IPS-20b (cell line): ENCODE results near the gene USE1.

ENCODE experiments used
- H3K27ac ChIP-seq: one replicate; pipeline ENCODE4 v1.5.1; 2013; ENCODE audit warnings: low read length
- H3K27me3 ChIP-seq: 2 replicates; pipeline ENCODE4 v1.6.1; 2013; ENCODE audit warnings: mild to moderate bottlenecking, low read length, inconsistent platforms; ENCODE audit not compliant: insufficient read depth
- H3K36me3 ChIP-seq: 2 replicates; pipeline ENCODE4 v1.6.1; 2013; ENCODE audit warnings: low read depth, mild to moderate bottlenecking, inconsistent platforms, low read length, moderate library complexity; ENCODE audit not compliant: insufficient read depth
- H3K4me1 ChIP-seq: 2 replicates; pipeline ENCODE4 v1.6.1; 2013; ENCODE audit warnings: mild to moderate bottlenecking, control low read depth, inconsistent platforms, low read length, moderate library complexity; ENCODE audit not compliant: insufficient read depth
- H3K4me3 ChIP-seq: 2 replicates; pipeline ENCODE4 v1.5.1; 2013; ENCODE audit warnings: mild to moderate bottlenecking, low read length, inconsistent platforms
- H3K9ac ChIP-seq: 2 replicates; pipeline ENCODE4 v1.6.1; 2013; ENCODE audit warnings: low read depth, mild to moderate bottlenecking, inconsistent platforms, low read length, moderate library complexity
- H3K9me3 ChIP-seq: 2 replicates; pipeline ENCODE4 v1.6.1; 2013; ENCODE audit warnings: mild to moderate bottlenecking, low read depth, low read length, inconsistent platforms; ENCODE audit not compliant: insufficient read depth

Gene USE1

GRCh38 chr19:17249887-17250548, 34.9 kb downstream of the USE1 start:
- H3K4me3 ChIP-seq: no peak overlapping the region
- H3K9ac ChIP-seq: no peak overlapping the region
- H3K27me3 ChIP-seq: no peaks in the 10 kb centered on the region
- H3K4me1 ChIP-seq: peaks cover 20% of the 10 kb centered on the region; the same call in 1 of the 2 replicates
- no peaks in the 10 kb centered on the region for H3K9me3 ChIP-seq
- H3K36me3 ChIP-seq: 0 out of 2 replicates have a peak, but pooled peaks cover 4% of the 10 kb centered on the region
- H3K27ac ChIP-seq: no peak overlapping the region

DNA sequence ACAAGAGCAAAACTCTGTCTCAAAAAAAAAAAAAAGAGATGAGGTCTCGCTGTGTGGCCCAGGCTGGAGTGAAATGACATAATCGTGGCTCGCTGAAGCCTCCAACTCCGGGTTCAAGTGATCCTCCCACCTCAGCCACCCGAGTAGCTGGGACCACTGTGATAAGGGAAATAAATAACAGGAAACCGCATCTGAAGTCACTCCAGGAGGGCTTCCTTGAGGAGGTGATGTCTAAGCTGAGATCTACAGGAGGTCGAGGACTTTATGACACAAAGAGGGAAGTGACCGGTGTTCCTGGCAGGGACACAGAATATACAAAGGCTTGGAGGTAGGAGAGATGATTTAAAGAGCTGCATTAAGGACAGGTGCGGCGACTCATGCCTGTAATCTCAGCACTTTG, 39.5 kb downstream of the USE1 start:
- Histone ChIP-seq H3K4me3 (no peak overlapping the region), H3K9ac (no peak overlapping the region), H3K36me3 (peaks cover 10% of the 10 kb centered on the region; the same call in 1 of the 2 replicates), H3K27me3 (no peaks in the 10 kb centered on the region), H3K27ac (no peak overlapping the region), H3K9me3 (no peaks in the 10 kb centered on the region), H3K4me1 (no peaks in the 10 kb centered on the region)

DNA sequence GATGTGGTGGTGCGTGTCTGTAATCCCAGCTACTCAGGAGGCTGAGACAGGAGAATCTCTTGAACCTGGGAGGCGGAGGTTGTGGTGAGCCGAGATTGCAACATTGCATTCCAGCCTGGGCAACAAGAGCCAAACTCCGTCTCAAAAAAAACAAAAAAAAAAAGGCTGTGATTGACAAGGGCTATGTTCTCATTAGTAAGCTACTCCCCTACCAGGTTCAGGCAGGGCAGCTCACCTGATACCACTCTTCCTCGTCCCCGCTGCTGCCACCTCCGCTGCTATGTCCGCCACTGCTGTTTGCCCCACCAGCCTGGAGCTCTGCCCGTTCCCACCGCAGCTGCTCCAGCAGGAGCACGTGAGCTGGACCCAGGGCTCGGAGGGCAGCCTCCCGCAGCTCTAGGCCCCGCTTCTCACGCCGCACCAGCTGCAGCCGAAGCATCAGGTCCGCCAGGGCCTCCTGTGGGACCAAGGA, 40.0 kb downstream of the USE1 start:
- peaks cover 10% of the 10 kb centered on the region; the same call in 1 of the 2 replicates for H3K36me3 ChIP-seq
- H3K27me3 ChIP-seq: no peaks in the 10 kb centered on the region
- no peak overlapping the region for H3K27ac ChIP-seq
- no peaks in the 10 kb centered on the region for H3K4me1 ChIP-seq
- H3K4me3 ChIP-seq: no peak overlapping the region
- H3K9ac ChIP-seq: no peak overlapping the region
- no peaks in the 10 kb centered on the region for H3K9me3 ChIP-seq

- Histone ChIP-seq H3K9ac (no peak overlapping the region), H3K9me3 (no peaks in the 10 kb centered on the region)
These were observed 41.0 kb downstream of the USE1 start for GRCh38 chr19:17256130-17256529.

GRCh38 chr19:17259118-17259780, 44.1 kb downstream of the USE1 start:
- H3K9me3 ChIP-seq: no peaks in the 10 kb centered on the region
- no peak overlapping the region for H3K27ac ChIP-seq
- H3K4me3 ChIP-seq: no peak overlapping the region
- peaks cover 2% of the 10 kb centered on the region; the same call in 1 of the 2 replicates for H3K4me1 ChIP-seq
- H3K9ac ChIP-seq: no peak overlapping the region
- H3K36me3 ChIP-seq: peaks cover 10% of the 10 kb centered on the region; the same call in 1 of the 2 replicates
- H3K27me3 ChIP-seq: no peaks in the 10 kb centered on the region

More at GRCh38 chr19:17256130-17256529, 41.0 kb downstream of the USE1 start:
- Histone ChIP-seq H3K36me3 (peaks cover 10% of the 10 kb centered on the region; the same call in 1 of the 2 replicates), H3K27me3 (no peaks in the 10 kb centered on the region), H3K27ac (no peak overlapping the region), H3K4me1 (no peaks in the 10 kb centered on the region), H3K4me3 (no peak overlapping the region)

DNA sequence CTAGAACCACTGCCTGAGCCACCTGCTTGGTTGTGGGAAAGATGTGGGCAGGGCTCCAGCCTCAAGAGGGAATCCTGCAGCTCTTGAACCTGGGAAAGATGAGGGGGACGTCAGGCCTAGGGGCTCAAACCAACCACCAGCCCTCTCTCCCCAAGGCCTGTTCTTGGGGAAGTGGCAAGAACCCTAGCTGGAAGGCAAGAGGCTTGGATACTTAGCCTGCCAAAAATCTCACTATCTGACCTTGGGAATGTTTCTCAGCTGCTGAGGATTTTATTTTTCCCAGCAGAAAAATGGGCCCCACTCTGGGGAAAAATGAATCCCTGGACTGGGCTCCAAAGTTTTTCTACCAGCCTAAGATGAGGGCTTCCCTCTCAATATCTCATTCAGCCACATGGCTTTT, 44.8 kb downstream of the USE1 start:
- H3K9ac ChIP-seq: no peak overlapping the region

GRCh38 chr19:17260842-17261325, 45.7 kb downstream of the USE1 start:
- peak overlapping the region; percentile 41; the same call in 1 of the 2 replicates for H3K9ac ChIP-seq
- H3K27me3 ChIP-seq: no peaks in the 10 kb centered on the region
- no peaks in the 10 kb centered on the region for H3K9me3 ChIP-seq
- no peak overlapping the region for H3K4me3 ChIP-seq
- H3K36me3 ChIP-seq: peaks cover 5% of the 10 kb centered on the region; the same call in 1 of the 2 replicates
- H3K27ac ChIP-seq: peak overlapping the region; percentile 35
- peaks cover 4% of the 10 kb centered on the region; the same call in 1 of the 2 replicates for H3K4me1 ChIP-seq

More for the DNA sequence above, 44.8 kb downstream of the USE1 start:
- H3K27ac ChIP-seq: no peak overlapping the region
- H3K4me3 ChIP-seq: no peak overlapping the region
- no peaks in the 10 kb centered on the region for H3K27me3 ChIP-seq
- H3K4me1 ChIP-seq: peaks cover 4% of the 10 kb centered on the region; the same call in 1 of the 2 replicates
- H3K36me3 ChIP-seq: peaks cover 6% of the 10 kb centered on the region; the same call in 1 of the 2 replicates
- no peaks in the 10 kb centered on the region for H3K9me3 ChIP-seq

DNA sequence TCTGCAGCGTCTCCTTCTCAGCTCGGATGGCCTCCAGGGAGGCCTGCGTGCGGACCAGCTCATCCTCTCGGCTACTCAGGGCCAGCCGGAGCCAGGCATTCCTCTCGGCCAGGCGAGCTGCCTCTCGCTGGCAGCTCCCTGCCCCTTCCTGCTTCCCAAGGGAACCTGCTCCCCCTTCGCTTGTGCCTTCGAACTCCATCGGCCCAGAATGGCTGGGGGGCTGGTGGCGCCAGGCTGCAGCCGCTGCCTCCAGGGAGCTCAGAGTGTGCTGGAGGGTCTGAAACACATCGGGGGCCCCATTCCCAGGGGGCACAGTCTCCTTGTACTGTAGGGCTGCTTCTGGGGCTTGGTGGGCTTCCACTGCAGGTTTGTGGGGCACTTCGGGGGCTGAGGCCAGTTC, 47.4 kb downstream of the USE1 start:
- Histone ChIP-seq H3K27me3 (no peaks in the 10 kb centered on the region), H3K36me3 (no peaks in the 10 kb centered on the region; the same call in 1 of the 2 replicates), H3K4me3 (no peak overlapping the region), H3K4me1 (peaks cover 4% of the 10 kb centered on the region; the same call in 1 of the 2 replicates), H3K9me3 (no peaks in the 10 kb centered on the region), H3K9ac (no peak overlapping the region), H3K27ac (no peak overlapping the region)

DNA sequence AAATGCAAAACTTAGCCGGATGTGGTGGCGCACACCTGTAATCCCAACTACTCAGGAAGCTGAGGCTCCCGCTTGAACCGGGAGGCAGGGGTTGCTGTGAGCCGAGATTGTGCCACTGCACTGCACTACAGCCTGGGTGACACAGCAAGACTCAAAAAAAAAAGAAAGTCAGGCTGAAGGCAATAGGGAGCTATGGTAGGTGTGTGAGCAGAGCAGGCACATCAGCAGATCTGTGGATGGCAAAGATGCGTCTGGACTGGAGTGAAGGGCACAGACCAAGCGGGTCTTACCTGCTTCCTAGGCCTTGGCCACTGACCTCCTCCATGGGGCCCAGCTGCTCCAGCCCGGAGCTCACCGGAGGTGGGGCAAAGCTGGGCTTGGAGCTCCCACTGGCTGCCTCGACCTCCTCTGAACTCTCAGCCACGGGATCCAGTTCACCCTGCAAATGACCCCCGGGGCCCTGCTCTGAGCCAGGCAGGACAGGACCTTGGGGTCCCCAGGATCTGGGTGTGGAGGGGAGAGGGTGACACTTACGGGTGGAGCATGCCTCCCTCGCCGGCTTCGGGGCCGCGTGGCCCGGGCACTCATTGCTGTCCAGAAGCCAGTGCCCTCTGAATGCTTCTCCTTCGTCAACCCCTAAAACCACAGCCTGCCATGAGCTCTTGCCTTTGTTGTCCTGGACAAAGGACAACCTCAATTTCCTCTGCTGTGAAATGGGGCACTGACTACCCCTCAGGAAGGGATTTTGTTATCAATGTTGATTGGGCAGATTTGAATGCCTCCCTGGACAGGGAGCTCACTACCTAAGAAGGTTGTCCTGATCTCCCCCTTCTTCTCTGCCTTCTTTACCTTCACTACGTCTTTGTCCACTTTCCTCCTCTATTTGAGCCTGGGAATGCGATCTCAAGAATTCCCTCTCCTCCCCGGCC, 48.8 kb downstream of the USE1 start:
- peak overlapping the region; percentile 46 for H3K27ac ChIP-seq
- peak overlapping the region; percentile 6; the same call in 1 of the 2 replicates for H3K4me3 ChIP-seq
- peaks cover 3% of the 10 kb centered on the region; the same call in 1 of the 2 replicates for H3K36me3 ChIP-seq
- peaks cover 4% of the 10 kb centered on the region; the same call in 1 of the 2 replicates for H3K4me1 ChIP-seq
- no peaks in the 10 kb centered on the region for H3K27me3 ChIP-seq
- H3K9me3 ChIP-seq: no peaks in the 10 kb centered on the region
- H3K9ac ChIP-seq: peak overlapping the region; percentile 38; the same call in 1 of the 2 replicates

GRCh38 chr19:17264641-17264979, 49.5 kb downstream of the USE1 start, which contains the start of gene USHBP1:
USHBP1 (minus strand) TSS chr19:17264745; CDS start chr19:17264299, 446 bp downstream.
- Histone ChIP-seq H3K9ac (peak within 1 kb of the TSS; percentile 54; the same call in 1 of the 2 replicates), H3K4me1 (peaks cover 4% of the 10 kb centered on the region; the same call in 1 of the 2 replicates), H3K4me3 (peak within 1 kb of the TSS; percentile 6; the same call in 1 of the 2 replicates), H3K27me3 (no peaks in the 10 kb centered on the region), H3K27ac (peak within 1 kb of the TSS; percentile 46), H3K9me3 (no peaks in the 10 kb centered on the region), H3K36me3 (peaks cover 6% of the 10 kb centered on the region; the same call in 1 of the 2 replicates)

DNA sequence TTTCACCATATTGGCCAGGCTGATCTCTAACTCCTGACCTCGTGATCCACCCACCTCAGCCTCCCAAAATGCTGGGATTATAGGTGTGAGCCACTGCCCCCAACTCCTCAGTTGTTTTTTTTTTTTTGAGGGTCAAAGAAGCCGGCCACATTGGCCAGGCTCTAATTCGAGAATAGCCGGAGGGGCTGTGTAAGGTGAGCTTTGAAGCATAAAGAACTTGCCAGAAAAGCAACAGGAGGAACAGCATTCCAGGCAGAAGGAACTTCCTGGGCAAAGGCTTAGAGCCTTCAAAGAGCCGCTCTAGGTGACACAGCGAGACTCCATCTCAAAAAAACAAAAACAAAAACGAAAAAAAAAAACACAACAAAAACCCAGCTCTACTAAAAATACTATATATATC, 50.9 kb downstream of the USE1 start:
- no peaks in the 10 kb centered on the region for H3K9me3 ChIP-seq
- no peak overlapping the region for H3K27ac ChIP-seq
- peaks cover 12% of the 10 kb centered on the region for H3K36me3 ChIP-seq
- no peak overlapping the region for H3K9ac ChIP-seq
- no peaks in the 10 kb centered on the region for H3K27me3 ChIP-seq
- H3K4me3 ChIP-seq: no peak overlapping the region
- peaks cover 4% of the 10 kb centered on the region; the same call in 1 of the 2 replicates for H3K4me1 ChIP-seq
